K562 (cell line): ENCODE results near the gene GTF3C4. TPM values are rescaled to one million over a fixed set of nuclear protein-coding genes. Genes with fewer than 3 reads are reported as not detected.

Experiments used
- CREM ChIP-seq: IDR thresholded peaks from 2 replicates; pipeline ENCODE4 v1.6.1; 2014; ENCODE audit warnings: antibody characterized with exemption, low read depth
- MBD2 ChIP-seq: sonication (generic); IDR thresholded peaks from 2 replicates; pipeline ENCODE4 v1.6.1; 2016; ENCODE audit warnings: low read depth, borderline replicate concordance
- NCOA1 ChIP-seq: fragments of 450-650 bp; IDR thresholded peaks from 2 replicates; pipeline ENCODE4 v1.6.1; 2016; ENCODE audit warnings: low read depth
- NCOA4 ChIP-seq: fragments of 450-650 bp; IDR thresholded peaks from 2 replicates; pipeline ENCODE4 v1.6.1; 2018; ENCODE audit warnings: mild to moderate bottlenecking; ENCODE audit not compliant: partially characterized antibody
- PRPF4 ChIP-seq: fragments of 200-400 bp; formaldehyde crosslinking; IDR thresholded peaks from one replicate; pipeline ENCODE4 v1.6.1; 2017; ENCODE audit warnings: low read length, low read depth, mild to moderate bottlenecking; ENCODE audit not compliant: insufficient read depth, poor library complexity, severe bottlenecking
- REST ChIP-seq, 2 experiments: fragments of 450-650 bp; formaldehyde crosslinking in 1 of 2; IDR thresholded peaks; 2 replicates each; pipeline versions ENCODE4 v1.4.0 to v1.6.1; 2014 to 2020; ENCODE audit warnings: mild to moderate bottlenecking in 2 of 2, borderline replicate concordance in 1 of 2, low read depth in 1 of 2
- ZNF347 ChIP-seq: fragments of 450-650 bp; formaldehyde crosslinking; IDR thresholded peaks from 2 replicates; pipeline ENCODE4 v1.4.0; 2020; ENCODE audit warnings: low read depth, mild to moderate bottlenecking, moderate library complexity
- polyA plus RNA-seq, 8 experiments: library from polyadenylated mRNA; depleted of rRNA in 4 of 8; stranded (reverse) in 5 of 8; unstranded in 3 of 8; fragments of >200 nt; fragmentation: Nextera tagmentation in 2 of 8; fragmentation: Illumina TruSeq in 1 of 8; extraction: Ambion mirVana in 2 of 8; extraction: Trizol in 1 of 8; gene quantifications; 2 replicates each; pipeline versions ENCODE4 v1.2.1 to v1.2.3, GENCODE V29; 2011 to 2014; ENCODE audit warnings: inconsistent platforms in 1 of 8, missing spikeins in 1 of 8
- total RNA-seq, 7 experiments: library from RNA; depleted of rRNA in 6 of 7; stranded (reverse); fragments of >200 nt in 6 of 7; fragmentation: Illumina TruSeq in 2 of 7; extraction: Trizol in 2 of 7; gene quantifications; 2 replicates each; pipeline versions ENCODE4 v1.2.1 to v1.2.3, GENCODE V29; 2011 to 2021; ENCODE audit warnings: low replicate concordance in 1 of 7

The GTF3C4 gene
- total and polyA plus RNA-seq, 9 of the 15 experiments (the other 6 are each of a cell fraction or from before 2014, with no cell fraction given), result 3.9 to 20.0 (median 12.2) TPM

DNA sequence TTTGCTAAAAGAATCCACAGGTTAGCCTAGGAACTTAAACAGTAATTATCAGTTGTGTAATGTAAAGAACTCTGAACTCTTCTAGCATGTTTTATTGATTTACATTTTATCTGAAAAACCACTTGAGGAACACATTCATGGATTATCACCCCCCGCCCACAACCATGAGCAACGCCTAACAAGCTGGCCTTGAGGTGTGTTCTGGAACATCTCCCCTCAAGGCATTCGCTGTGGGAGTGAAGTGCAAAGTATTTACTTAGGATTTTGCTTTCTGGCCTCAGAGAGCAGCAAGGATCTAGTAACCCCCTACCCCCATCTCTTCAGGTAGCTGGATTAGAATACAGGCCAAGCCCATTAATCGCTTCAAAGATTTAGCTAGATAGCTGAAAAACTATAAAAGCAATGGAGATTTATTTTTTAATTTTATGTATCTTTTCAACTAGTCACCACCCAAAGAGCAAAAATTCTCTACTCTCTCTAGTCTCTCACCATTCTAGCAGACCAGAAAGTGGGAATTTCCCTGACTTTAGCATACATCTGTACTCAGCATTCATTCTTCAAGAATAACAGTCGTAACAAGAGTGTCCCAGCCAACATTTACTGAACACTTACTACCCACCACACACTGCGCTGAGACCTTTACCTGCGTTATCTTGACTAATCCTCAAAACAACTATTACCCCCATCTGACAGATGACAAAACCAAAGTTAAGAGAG is 37.7 kb upstream of the GTF3C4 start (continued):
- TF ChIP-seq REST (IDR thresholded peaks at IDR 0.05; ENCODE audit: borderline replicate concordance), result no peak
- TF ChIP-seq REST (CRISPR knock-in tag; IDR thresholded peaks at IDR 0.05; ENCODE audit: low read depth), result no peak
- TF ChIP-seq ZNF347 (CRISPR knock-in tag), result no peak
- TF ChIP-seq MBD2, result no peak
- no peak for TF ChIP-seq PRPF4
- no peak for TF ChIP-seq NCOA4
- TF ChIP-seq CREM, result no peak
- TF ChIP-seq NCOA1, result no peak
